HepG2 (cell line): ENCODE results near the gene AKTIP. TPM values are rescaled to one million over a fixed set of nuclear protein-coding genes. Genes with fewer than 3 reads are reported as not detected.

Experiments used
- ATAC-seq: fragments of 200-7000 bp; cut with Tn5 transposase; 3 replicates; pipeline ENCODE4 v1.9.1; 2020; ENCODE audit warnings: mild to moderate bottlenecking, moderate library complexity
- BruUV-seq: library from RNA; stranded (reverse); fragments of 400-500 nt; replicated peaks from 2 replicates; lab custom pipeline; 2021; lab: Mats Ljungman, UMichigan
- CTCF ChIA-PET: fragments of 300-600 bp; formaldehyde crosslinking; extraction: SDS; loops from one replicate; lab custom pipeline; 2021; ENCODE audit warnings: low total read pairs, inconsistent platforms, low intra/inter-chr PET ratio; lab: Yijun Ruan, JAX
- POLR2A ChIA-PET: fragments of 350-600 bp; sonication (Branson Sonifier 250); formaldehyde crosslinking; loops from one replicate; lab custom pipeline; 2020; ENCODE audit warnings: antibody characterized with exemption, inconsistent platforms; lab: Yijun Ruan, JAX
- DNase-seq: peaks from one replicate; pipeline ENCODE4 v3.0.0-alpha.2; 2015; ENCODE audit warnings: low spot score
- FAIRE-seq: peaks from 3 replicates; lab custom pipeline; 2011; peaks lifted over from hg19 to GRCh38; lab: Jason Lieb, UNC
- H2AFZ ChIP-seq: one replicate; pipeline ENCODE4 v1.6.1; 2011; ENCODE audit warnings: low read length, inconsistent platforms
- H3K27ac ChIP-seq: fragments of 300-600 bp; 3 replicates; pipeline ENCODE4 v1.8.0; 2011; ENCODE audit warnings: mixed run types, mild to moderate bottlenecking, mixed read lengths, low read length, inconsistent platforms; ENCODE audit not compliant: insufficient read depth; ENCODE audit errors: extremely low read length
- H3K27me3 ChIP-seq, 2 experiments: fragments of 200-600 bp in 1 of 2; 2 replicates in 1 of 2; 3 replicates in 1 of 2; pipeline versions ENCODE4 v1.6.0 to v1.8.0; 2011; ENCODE audit warnings: low read length in 2 of 2, mild to moderate bottlenecking in 2 of 2, moderate library complexity in 2 of 2, inconsistent platforms in 1 of 2; ENCODE audit not compliant: insufficient read depth in 2 of 2, control insufficient read depth in 1 of 2
- H3K36me3 ChIP-seq, 2 experiments: fragments of 200-600 bp in 1 of 2; replicated peaks in 1 of 2; 2 replicates in 1 of 2; 3 replicates in 1 of 2; pipeline versions ENCODE4 v1.5.1 to v1.8.0; 2011; ENCODE audit warnings: low read length in 2 of 2, inconsistent platforms in 1 of 2; ENCODE audit not compliant: insufficient read depth in 2 of 2, control insufficient read depth in 1 of 2
- H3K4me1 ChIP-seq: 2 replicates; pipeline ENCODE4 v1.5.1; 2012; ENCODE audit warnings: low read length, inconsistent platforms; ENCODE audit not compliant: insufficient read depth
- H3K4me2 ChIP-seq: 2 replicates; pipeline ENCODE4 v1.6.0; 2011; ENCODE audit warnings: low read depth, low read length, inconsistent platforms
- H3K4me3 ChIP-seq, 3 experiments: fragments of 200-600 bp in 1 of 3; sonication (generic), shearing (Covaris generic) in 1 of 3; replicated peaks in 1 of 3; 2 replicates each; pipeline ENCODE4 v1.5.1; 2011 to 2016; ENCODE audit warnings: low read length in 3 of 3, inconsistent platforms in 2 of 3, low read depth in 2 of 3, mild to moderate bottlenecking in 2 of 3, control low read depth in 1 of 3, mixed read lengths in 1 of 3; ENCODE audit not compliant: insufficient read depth in 1 of 3
- H3K79me2 ChIP-seq: one replicate; pipeline ENCODE4 v1.6.1; 2011; ENCODE audit warnings: low read length, inconsistent platforms; ENCODE audit not compliant: insufficient read depth
- H3K9ac ChIP-seq: 2 replicates; pipeline ENCODE4 v1.6.0; 2011; ENCODE audit warnings: mild to moderate bottlenecking, low read depth, low read length, inconsistent platforms; ENCODE audit not compliant: insufficient read depth
- H3K9me3 ChIP-seq: 2 replicates; pipeline ENCODE4 v1.5.1; 2012; ENCODE audit warnings: mild to moderate bottlenecking, low read length
- H4K20me1 ChIP-seq: 2 replicates; pipeline ENCODE4 v1.6.0; 2011; ENCODE audit warnings: inconsistent platforms, mild to moderate bottlenecking, low read length, moderate library complexity; ENCODE audit not compliant: insufficient read depth
- ATF6 ChIP-seq: sonication (generic); formaldehyde crosslinking; conservative IDR thresholded peaks from 2 replicates; pipeline ENCODE4 v1.4.0; 2020; ENCODE audit warnings: missing genetic modification reagents
- BORCS8-MEF2B ChIP-seq: sonication (generic); formaldehyde crosslinking; IDR thresholded peaks from 2 replicates; pipeline ENCODE4 v1.8.0; 2022; ENCODE audit warnings: mild to moderate bottlenecking, missing genetic modification reagents
- DRAP1 ChIP-seq: IDR thresholded peaks from 2 replicates; pipeline ENCODE4 v1.6.1; 2016; ENCODE audit warnings: missing genetic modification reagents, missing compliant biosample characterization
- HOXA5 ChIP-seq: sonication (generic); formaldehyde crosslinking; IDR thresholded peaks from 2 replicates; pipeline ENCODE4 v1.4.0; 2020; ENCODE audit warnings: missing genetic modification reagents
- KAT8 ChIP-seq: IDR thresholded peaks from 2 replicates; pipeline ENCODE4 v1.6.1; 2016; ENCODE audit warnings: missing genetic modification reagents, missing compliant biosample characterization
- MYNN ChIP-seq: sonication (generic); formaldehyde crosslinking; IDR thresholded peaks from 2 replicates; pipeline ENCODE4 v1.4.0; 2020; ENCODE audit warnings: mild to moderate bottlenecking, low read depth, missing genetic modification reagents
- NCOR1 ChIP-seq: fragments of 200-600 bp; sonication (generic); IDR thresholded peaks from 2 replicates; pipeline ENCODE4 v1.7.0; 2017; ENCODE audit warnings: antibody characterized with exemption, low read length, borderline replicate concordance
- NR2F1 ChIP-seq, 2 experiments: fragments of 450-650 bp in 1 of 2; formaldehyde crosslinking in 1 of 2; IDR thresholded peaks; 2 replicates each; pipeline versions ENCODE4 v1.5.0 to v1.6.1; 2016 to 2020; ENCODE audit warnings: mild to moderate bottlenecking in 1 of 2, missing compliant biosample characterization in 1 of 2, missing genetic modification reagents in 1 of 2, moderate library complexity in 1 of 2
- PHF20 ChIP-seq: sonication (generic); formaldehyde crosslinking; IDR thresholded peaks from 2 replicates; pipeline ENCODE4 v1.5.0; 2020; ENCODE audit warnings: mild to moderate bottlenecking, missing genetic modification reagents
- TBX3 ChIP-seq: fragments of 450-650 bp; IDR thresholded peaks from 2 replicates; pipeline ENCODE4 v1.6.1; 2017; ENCODE audit warnings: antibody characterized with exemption, mild to moderate bottlenecking, inconsistent platforms, borderline replicate concordance
- TCF12 ChIP-seq, 2 experiments: fragments of 450-650 bp in 1 of 2; sonication (generic) in 1 of 2; formaldehyde crosslinking in 1 of 2; IDR thresholded peaks; 2 replicates each; pipeline versions ENCODE4 v1.6.1 to v1.8.0; 2017 to 2022; ENCODE audit warnings: antibody characterized with exemption in 1 of 2, mild to moderate bottlenecking in 1 of 2, missing genetic modification reagents in 1 of 2, moderate library complexity in 1 of 2
- ZBTB2 ChIP-seq: sonication (generic); formaldehyde crosslinking; IDR thresholded peaks from 2 replicates; pipeline ENCODE4 v1.8.0; 2022; ENCODE audit warnings: low read depth, missing genetic modification reagents
- ZNF260 ChIP-seq: sonication (generic); formaldehyde crosslinking; IDR thresholded peaks from 2 replicates; pipeline ENCODE4 v1.4.0; 2020; ENCODE audit warnings: missing genetic modification reagents, low read depth, mild to moderate bottlenecking, borderline replicate concordance
- ZNF574 ChIP-seq: sonication (generic); formaldehyde crosslinking; IDR thresholded peaks from 2 replicates; pipeline ENCODE4 v1.4.0; 2020; ENCODE audit warnings: missing genetic modification reagents
- ZXDC ChIP-seq: sonication (generic); formaldehyde crosslinking; IDR thresholded peaks from 2 replicates; pipeline ENCODE4 v1.5.0; 2020; ENCODE audit warnings: mild to moderate bottlenecking, missing genetic modification reagents
- WGBS: methylation state at CpG from one replicate; pipeline ENCODE4 v1.1.6; 2017; ENCODE audit warnings: low lambda C conversion rate; 5-methylcytosine and 5-hydroxymethylcytosine counted together
- in situ Hi-C: cut with HindIII; loops from 2 replicates; pipeline ENCODE4 v1.10.0; 2017; ENCODE audit warnings: low pct_unique_long_range_greater_than_20kb; ENCODE audit not compliant: extremely low pct_ligation_motif_present
- intact Hi-C: fragments of 100-400 bp; cut with micrococcal nuclease; formaldehyde crosslinking; loops from one replicate; pipeline ENCODE4 v1.10.0; 2022; ENCODE audit not compliant: unreplicated experiment
- polyA plus RNA-seq, 8 experiments: library from polyadenylated mRNA; depleted of rRNA in 3 of 8; stranded (reverse) in 7 of 8; unstranded in 1 of 8; fragments of >200 nt; fragmentation: Illumina TruSeq in 4 of 8; extraction: Trizol in 4 of 8; gene quantifications; 2 replicates each; pipeline versions ENCODE4 v1.2.1 to v1.2.3, GENCODE V29; 2011 to 2016; ENCODE audit warnings: low read depth in 4 of 8, missing spikeins in 1 of 8, mixed read lengths in 1 of 8; ENCODE audit not compliant: insufficient read depth in 1 of 8
- total RNA-seq, 5 experiments: library from RNA; depleted of rRNA; stranded (reverse); fragments of >200 nt; fragmentation: Illumina TruSeq; extraction: Trizol; gene quantifications; 2 replicates each; pipeline ENCODE4 v1.2.3, GENCODE V29; 2016; ENCODE audit warnings: low read depth in 1 of 5

AKTIP gene
- total and polyA plus RNA-seq, 2 of the 13 experiments (the other 11 are each of a cell fraction or from before 2014, with no cell fraction given), result 28.8 to 49.0 TPM

- no peak for ATAC-seq
- ChIA-PET POLR2A (no interaction called here), CTCF (no interaction called here)
- Histone ChIP-seq H3K27me3 (no peaks in the 10 kb centered on the region), H3K4me2 (no peak overlapping the region), H3K9me3 (no peaks in the 10 kb centered on the region), H4K20me1 (no peaks in the 10 kb centered on the region), H3K36me3 (peaks cover 17 to 81% of the 10 kb centered on the region in 2 experiments), H3K9ac (no peak overlapping the region), H2AFZ (no peak overlapping the region), H3K4me1 (no peaks in the 10 kb centered on the region), H3K27ac (no peak overlapping the region), H3K4me3 (no peak overlapping the region), H3K79me2 (no peaks in the 10 kb centered on the region)
- no peak for DNase-seq
- in situ Hi-C loops, result no loop called here
- intact Hi-C loops, result no loop called here
- no TSS peak for BruUV-seq
- no peak for FAIRE-seq
- WGBS, result 98% methylated on average over 8 of the region's 8 CpGs
- TF ChIP-seq ZNF260 (CRISPR knock-in tag), result no peak
- no peak for TF ChIP-seq TBX3
- no peak for TF ChIP-seq BORCS8-MEF2B (CRISPR knock-in tag)
- no peak for TF ChIP-seq ZBTB2 (CRISPR knock-in tag)
- no peak for TF ChIP-seq ZNF574 (CRISPR knock-in tag)
- TF ChIP-seq PHF20 (CRISPR knock-in tag), result no peak
- TF ChIP-seq HOXA5 (CRISPR knock-in tag), result no peak
- TF ChIP-seq MYNN (CRISPR knock-in tag), result no peak
- TF ChIP-seq NR2F1 (CRISPR knock-in tag; IDR thresholded peaks at IDR 0.05), result no peak
- TF ChIP-seq TCF12 (IDR thresholded peaks at IDR 0.05), result no peak
- TF ChIP-seq TCF12 (CRISPR knock-in tag; IDR thresholded peaks at IDR 0.05), result no peak
- no peak for TF ChIP-seq NCOR1
- TF ChIP-seq KAT8 (CRISPR knock-in tag), result no peak
- TF ChIP-seq DRAP1 (CRISPR knock-in tag), result no peak
- TF ChIP-seq ATF6 (CRISPR knock-in tag), result no peak
- no peak for TF ChIP-seq ZXDC (CRISPR knock-in tag)
Measured at GRCh38 chr16:53458635-53459034, 44.4 kb downstream of the AKTIP start.
